Lower leg skin (tissue), 4 donors: ENCODE results near the gene EIPR1. TPM values are rescaled to one million over a fixed set of nuclear protein-coding genes. Genes with fewer than 3 reads are reported as not detected.

Source experiments
- DNase-seq, 2 donors: peaks; one replicate each; pipeline ENCODE4 v3.0.0-alpha.2; 2019; ENCODE audit warnings: low spot score in 2 of 2
- H3K4me3 ChIP-seq: fragments of 200-600 bp; sonication (generic); 2 replicates; pipeline ENCODE4 v1.5.1; 2017; ENCODE audit warnings: mild to moderate bottlenecking, low read depth; ENCODE audit not compliant: poor library complexity, severe bottlenecking
- CTCF ChIP-seq, 3 donors: fragments of 450-650 bp; IDR thresholded peaks; one replicate each; pipeline ENCODE4 v1.5.1; 2016; ENCODE audit warnings: antibody characterized with exemption in 3 of 3, mild to moderate bottlenecking in 3 of 3, moderate library complexity in 2 of 3
- POLR2A ChIP-seq, 2 donors: fragments of 450-650 bp; IDR thresholded peaks; one replicate each; pipeline ENCODE4 v1.6.1; 2016 to 2017; ENCODE audit warnings: antibody characterized with exemption in 2 of 2, mild to moderate bottlenecking in 1 of 2, moderate library complexity in 1 of 2
- WGBS, 2 donors: methylation state at CpG; one replicate each; pipeline ENCODE4 v1.1.5; 2018; 5-methylcytosine and 5-hydroxymethylcytosine counted together
- intact Hi-C: fragments of 100-400 bp; cut with DNase I; formaldehyde crosslinking; loops from one replicate; pipeline ENCODE4 v1.15.0; 2023; ENCODE audit warnings: low total_unique reads
- total RNA-seq, 4 donors: library from RNA; depleted of rRNA; stranded (reverse); fragments of >200 nt; gene quantifications; one replicate each; pipeline ENCODE4 v1.1.0, GENCODE V29; 2016

Gene EIPR1
- total RNA-seq, 4 donors from 2014 or later, result 11.8 to 44.7 (median 26.9) TPM

- DNase-seq, result no peak
- WGBS, 2 donors, result 85 to 91% methylated on average over 16 of the region's 16 CpGs
- TF ChIP-seq CTCF (IDR thresholded peaks at IDR 0.05) (no peak), POLR2A (IDR thresholded peaks at IDR 0.05) (no peak)
- H3K4me3 ChIP-seq, result no peak overlapping the region
- intact Hi-C loops, result no loop called here
Observed at GRCh38 chr2:3422161-3422779, 44.7 kb upstream of the EIPR1 start.

GRCh38 chr2:3421580-3421979, 44.0 kb upstream of the EIPR1 start:
- intact Hi-C loops, result no loop called here
- no peak for TF ChIP-seq CTCF (IDR thresholded peaks at IDR 0.05)
- TF ChIP-seq POLR2A (IDR thresholded peaks at IDR 0.05), result no peak
- no peak overlapping the region for H3K4me3 ChIP-seq
- DNase-seq, result no peak
- 87 to 90% methylated on average over 19 of the region's 19 CpGs for WGBS, 2 donors

GRCh38 chr2:3420769-3421397, 43.3 kb upstream of the EIPR1 start:
- TF ChIP-seq CTCF (IDR thresholded peaks at IDR 0.05) (no peak), POLR2A (IDR thresholded peaks at IDR 0.05) (no peak)
- no peak for DNase-seq
- 87 to 90% methylated on average over 14 of the region's 14 CpGs for WGBS, 2 donors
- H3K4me3 ChIP-seq, result no peak overlapping the region
- intact Hi-C loops, result no loop called here

- intact Hi-C loops, result no loop called here
- no peak overlapping the region for H3K4me3 ChIP-seq
- TF ChIP-seq CTCF (IDR thresholded peaks at IDR 0.05), result no peak
- no peak for TF ChIP-seq POLR2A (IDR thresholded peaks at IDR 0.05)
- DNase-seq, result no peak
- 87 to 89% methylated on average over 13 of the region's 13 CpGs for WGBS, 2 donors
Observed at GRCh38 chr2:3420076-3420768, 42.6 kb upstream of the EIPR1 start.

- WGBS, 2 donors, result 84 to 92% methylated on average over 11 of the region's 11 CpGs
- no peak for DNase-seq
- TF ChIP-seq CTCF (IDR thresholded peaks at IDR 0.05), result no peak
- no peak for TF ChIP-seq POLR2A (IDR thresholded peaks at IDR 0.05)
- intact Hi-C loops, result no loop called here
- H3K4me3 ChIP-seq, result no peak overlapping the region
Observed at GRCh38 chr2:3418766-3419404, 41.3 kb upstream of the EIPR1 start.
